ENCODE data around the gene CERS6.

DNA sequence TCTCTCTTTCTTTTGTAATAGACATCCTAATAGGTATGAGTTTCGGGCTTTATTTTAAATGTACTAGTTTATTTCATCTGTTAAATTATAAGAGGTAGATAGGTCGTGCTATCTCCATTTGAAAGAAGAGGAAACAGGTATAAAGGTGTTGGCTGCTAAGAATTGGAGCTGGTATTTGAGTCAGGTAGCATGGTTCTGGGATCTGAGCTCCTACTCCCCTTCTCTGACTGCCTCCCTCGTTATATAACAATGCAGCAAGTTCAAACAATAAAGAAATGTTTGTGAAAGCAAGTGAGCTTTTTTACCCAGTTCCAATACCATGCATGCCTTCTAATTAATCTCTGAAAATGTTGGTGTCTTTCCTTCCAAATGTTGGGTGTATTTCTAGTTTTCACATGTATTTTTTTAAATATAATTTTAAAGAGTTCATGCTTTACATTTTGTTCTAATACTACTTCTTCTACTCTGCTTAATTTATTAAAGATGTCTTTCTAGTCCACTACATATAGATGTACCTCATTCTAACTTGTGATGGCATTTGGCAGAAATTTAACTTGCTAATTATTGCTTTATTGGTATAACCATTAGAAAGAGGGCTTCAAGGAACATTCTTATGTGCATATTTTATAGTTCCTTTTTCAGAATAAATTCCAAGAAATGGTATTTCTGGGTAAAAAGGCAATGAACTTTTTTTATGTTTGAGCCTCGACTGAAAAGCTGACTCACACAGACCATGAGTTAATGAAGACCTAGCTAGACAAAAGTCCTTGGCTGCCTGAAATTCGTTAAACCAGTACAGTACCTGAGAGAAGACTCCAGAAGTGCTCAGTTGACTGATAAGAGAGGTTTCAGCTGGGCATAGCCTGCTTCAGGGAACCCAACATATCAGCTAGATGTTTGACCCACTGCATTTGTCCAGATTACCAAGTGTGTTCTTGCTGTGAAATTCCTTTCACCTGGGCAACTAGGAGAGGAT is 133.5 kb downstream of the CERS6 start:
- TF ChIP-seq, protein P1, sequence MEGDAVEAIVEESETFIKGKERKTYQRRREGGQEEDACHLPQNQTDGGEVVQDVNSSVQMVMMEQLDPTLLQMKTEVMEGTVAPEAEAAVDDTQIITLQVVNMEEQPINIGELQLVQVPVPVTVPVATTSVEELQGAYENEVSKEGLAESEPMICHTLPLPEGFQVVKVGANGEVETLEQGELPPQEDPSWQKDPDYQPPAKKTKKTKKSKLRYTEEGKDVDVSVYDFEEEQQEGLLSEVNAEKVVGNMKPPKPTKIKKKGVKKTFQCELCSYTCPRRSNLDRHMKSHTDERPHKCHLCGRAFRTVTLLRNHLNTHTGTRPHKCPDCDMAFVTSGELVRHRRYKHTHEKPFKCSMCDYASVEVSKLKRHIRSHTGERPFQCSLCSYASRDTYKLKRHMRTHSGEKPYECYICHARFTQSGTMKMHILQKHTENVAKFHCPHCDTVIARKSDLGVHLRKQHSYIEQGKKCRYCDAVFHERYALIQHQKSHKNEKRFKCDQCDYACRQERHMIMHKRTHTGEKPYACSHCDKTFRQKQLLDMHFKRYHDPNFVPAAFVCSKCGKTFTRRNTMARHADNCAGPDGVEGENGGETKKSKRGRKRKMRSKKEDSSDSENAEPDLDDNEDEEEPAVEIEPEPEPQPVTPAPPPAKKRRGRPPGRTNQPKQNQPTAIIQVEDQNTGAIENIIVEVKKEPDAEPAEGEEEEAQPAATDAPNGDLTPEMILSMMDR (conservative IDR thresholded peaks at IDR 0.05): no peak
- TF ChIP-seq EZH2 (IDR thresholded peaks at IDR 0.05; ENCODE audit: low read depth): no peak
